Stimulated activated naive CD8-positive, alpha-beta T cell treated with anti-CD3 and anti-CD28 coated beads, Interleukin-15, Interleukin-2, amounts not matched to agents 100 U/mL and 50 U/mL, for 24 hours (primary cell): ENCODE results near the gene ZNF595.
"Not testable (repeated sequence)": the region's sequence is repeated elsewhere in the genome, so short reads cannot be mapped to it uniquely, and the experiment has no call there.

Experiments
- ATAC-seq: fragments of 150-1000 bp; cut with Tn5 transposase; one replicate; pipeline ENCODE4 v1.10.0; 2021
- DNase-seq: peaks from one replicate; pipeline ENCODE4 v3.0.0; 2021

ZNF595 gene

DNA sequence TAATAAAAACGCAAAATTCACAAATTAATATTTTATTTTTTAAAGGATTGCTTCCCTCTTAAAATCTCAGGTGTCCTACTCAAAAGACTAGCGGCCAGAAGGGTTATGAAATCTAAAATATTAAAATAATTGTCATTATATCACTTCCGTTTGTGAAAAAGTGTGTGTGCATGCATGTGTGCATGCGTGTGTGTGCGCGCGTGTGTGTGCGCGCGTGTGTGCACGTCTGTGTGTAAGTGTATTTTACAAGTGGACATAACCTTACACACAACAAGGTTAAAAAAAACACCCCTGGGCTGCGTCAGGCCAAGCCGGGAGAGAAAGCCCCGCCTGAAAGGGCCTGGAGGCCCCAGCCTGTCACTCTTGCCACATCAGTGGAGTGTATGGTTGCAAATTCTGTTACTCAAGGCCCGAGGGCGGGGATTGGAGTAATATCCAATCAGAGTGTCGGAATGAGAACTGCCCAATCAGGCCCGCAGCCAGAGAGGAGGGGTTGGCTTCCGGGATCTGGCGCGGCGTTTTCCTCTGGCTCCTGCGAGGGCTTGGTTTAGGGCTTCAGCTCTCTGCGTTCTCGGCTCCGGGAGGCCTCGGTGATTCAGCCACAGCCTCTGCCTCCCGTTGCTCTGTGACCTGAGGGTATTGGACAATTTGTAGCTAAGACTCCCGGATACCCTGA, at the start of gene ZNF595:
ZNF595 (plus strand) TSS at position 518 of the 676 bp plus-strand sequence. CDS start 168 bp downstream, outside the sequence.
- DNase-seq, result peak; percentile 20
- peak; percentile 66 for ATAC-seq

DNA sequence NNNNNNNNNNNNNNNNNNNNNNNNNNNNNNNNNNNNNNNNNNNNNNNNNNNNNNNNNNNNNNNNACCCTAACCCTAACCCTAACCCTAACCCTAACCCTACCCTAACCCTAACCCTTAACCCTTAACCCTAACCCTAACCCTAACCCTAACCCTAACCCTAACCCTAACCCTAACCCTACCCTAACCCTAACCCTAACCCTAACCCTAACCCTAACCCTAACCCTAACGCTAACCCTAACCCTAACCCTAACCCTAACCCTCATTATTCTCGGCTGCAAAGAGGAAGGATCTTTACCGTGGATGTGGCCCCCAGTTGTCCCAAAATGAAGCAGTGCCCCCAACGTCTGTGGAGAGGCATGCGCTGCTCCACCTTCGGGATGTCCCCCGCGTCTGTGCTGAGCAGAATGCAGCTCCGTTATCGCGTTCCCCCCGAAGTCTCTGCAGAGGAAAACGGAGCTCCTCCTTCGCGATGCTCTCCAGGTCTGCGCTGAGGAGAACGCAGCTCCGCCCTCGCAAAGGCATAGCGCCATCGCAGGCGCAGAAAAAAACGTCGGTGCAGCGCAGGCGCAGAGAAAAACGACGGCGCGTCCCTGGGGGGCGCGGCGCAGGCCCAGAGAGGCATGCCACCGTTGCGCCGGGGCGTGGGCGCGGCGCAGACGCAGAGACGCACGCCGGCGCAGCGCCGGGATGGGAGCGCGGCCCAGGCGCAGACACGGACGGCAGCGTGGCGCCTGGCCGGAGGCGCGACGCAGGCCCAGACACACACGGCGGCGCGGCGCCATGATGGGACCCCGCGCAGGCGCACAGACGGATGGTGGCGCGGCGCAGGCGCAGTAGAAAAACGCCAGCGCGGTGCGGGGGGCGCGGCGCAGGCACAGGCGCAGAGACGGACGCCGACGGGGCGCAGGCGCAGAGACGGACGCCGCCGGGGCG, 42.9 kb upstream of the ZNF595 start:
- not testable (repeated sequence) for ATAC-seq, DNase-seq

DNA sequence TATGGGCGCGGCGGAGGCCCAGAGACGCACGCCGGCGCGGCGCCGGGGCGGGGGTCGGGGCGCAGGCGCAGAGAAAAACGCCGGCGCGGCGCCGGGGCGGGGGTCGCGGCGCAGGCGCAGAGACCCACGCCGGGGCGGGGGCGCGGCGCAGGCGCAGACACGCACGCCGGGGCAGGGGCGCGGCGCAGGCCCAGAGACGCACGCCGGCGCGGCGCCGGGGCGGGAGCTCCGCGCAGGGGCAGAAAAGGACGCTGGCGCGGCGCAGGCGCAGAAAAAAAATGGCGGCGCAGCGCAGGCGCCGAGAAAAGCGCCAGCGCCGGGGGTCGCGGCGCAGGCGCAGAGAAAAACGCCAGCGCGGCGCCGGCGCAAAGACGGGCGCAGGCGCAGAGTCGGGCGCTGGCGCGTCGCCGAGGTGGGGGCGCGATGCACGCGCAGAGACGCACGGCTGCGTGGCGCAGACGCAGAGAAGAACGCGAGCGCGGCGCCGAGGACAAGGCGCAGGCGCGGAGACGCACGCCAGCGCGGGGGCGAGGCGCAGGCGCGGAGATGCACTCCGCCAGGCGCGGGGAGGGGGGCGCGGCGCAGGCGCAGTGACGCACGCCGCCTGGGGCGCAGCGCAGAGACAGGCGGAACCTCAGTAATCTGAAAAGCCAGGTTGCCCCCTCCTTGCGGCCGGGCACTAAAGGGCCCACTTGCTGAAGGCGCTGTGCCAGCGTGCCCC, 41.9 kb upstream of the ZNF595 start:
- ATAC-seq, result peak; percentile 41

DNA sequence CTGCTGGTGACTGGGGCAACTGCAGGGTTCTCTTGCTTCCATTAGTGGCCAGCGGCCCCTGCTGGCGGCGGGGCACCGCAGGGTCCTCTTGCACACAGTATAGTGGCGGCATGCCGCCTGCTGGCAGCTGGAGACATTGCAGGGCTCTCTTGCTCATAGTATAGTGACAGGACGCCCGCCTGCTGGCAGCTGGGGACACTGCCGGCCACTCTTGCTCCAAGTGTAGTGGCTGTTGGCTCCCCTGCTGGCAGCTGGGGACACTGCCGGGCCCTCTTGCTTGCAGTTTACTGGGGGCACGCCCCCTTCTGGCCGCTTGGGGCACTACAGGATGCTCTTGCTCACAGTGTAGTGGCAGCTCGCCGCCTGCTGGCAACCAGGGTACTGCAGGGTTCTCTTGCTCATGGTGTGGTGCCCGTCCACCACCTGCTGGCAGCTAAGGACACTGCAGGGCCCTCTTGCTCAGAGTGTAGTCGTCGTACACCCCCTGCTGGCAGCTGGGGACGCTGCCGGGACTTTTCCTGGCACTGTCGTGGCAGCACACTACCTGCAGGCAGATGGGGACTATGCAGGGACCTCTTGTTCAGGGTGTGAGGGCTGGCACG, 41.2 kb upstream of the ZNF595 start:
- ATAC-seq (peak; percentile 85), DNase-seq (peak; percentile 53)

More for the DNA sequence above, 41.9 kb upstream of the ZNF595 start:
- not testable (repeated sequence) for DNase-seq

DNA sequence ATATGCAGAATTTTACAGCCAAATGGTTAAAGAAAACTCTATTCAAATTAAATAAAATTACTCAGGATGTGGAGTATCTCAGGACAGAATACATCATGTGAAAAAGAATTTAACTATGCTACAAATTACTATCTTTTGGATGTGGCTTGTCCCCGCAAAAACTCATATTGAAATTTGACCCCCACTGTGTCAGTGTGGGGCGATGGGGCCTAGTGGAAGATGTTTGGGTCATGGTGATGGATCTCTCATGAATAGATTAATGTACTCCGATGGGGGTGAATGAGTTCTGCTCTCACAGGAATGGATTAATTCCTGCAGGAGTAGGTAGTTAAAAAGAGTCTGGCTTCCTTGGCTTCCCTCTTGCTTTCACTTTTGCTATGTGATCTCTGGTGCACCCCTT, 35.0 kb upstream of the ZNF595 start:
- not testable (repeated sequence) for DNase-seq, ATAC-seq

DNA sequence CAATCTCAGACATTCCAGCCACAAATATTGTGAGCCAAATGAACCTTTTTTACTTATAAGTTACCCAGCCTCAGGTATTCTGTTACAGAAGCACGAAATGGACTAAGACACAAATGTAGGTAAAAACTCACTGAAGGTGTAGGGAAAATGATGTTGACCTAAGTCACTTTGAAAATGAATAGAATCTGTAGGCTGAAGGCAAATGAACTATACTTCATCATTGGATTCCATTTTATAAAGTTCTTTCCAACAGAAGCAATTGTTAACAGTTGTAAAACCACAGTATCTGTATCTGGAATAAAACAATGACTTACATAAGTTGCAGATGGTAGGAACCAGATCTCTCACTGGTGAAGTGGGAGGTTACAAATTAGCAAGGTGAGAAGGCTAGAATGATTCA, 34.5 kb upstream of the ZNF595 start:
- DNase-seq, ATAC-seq: not testable (repeated sequence)

DNA sequence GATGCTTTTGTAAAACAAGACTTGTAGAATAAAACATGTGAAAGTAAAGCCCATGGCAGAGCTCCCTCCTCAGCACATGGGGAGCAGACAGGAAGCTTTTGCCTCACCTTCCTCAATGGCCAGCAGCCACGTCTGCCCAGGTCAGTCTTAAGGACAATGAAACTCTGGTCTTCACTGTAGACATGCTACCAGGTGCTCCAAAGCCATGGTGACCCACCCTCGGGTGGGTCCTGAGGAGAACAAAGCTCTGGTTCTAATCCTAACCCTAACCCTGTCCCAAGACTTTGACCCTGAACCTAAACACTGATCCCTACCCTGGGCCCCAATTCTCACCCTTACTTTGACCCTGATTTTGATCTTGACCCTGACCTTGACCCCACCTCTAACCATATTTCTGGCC, 30.2 kb upstream of the ZNF595 start:
- not testable (repeated sequence) for DNase-seq, ATAC-seq

DNA sequence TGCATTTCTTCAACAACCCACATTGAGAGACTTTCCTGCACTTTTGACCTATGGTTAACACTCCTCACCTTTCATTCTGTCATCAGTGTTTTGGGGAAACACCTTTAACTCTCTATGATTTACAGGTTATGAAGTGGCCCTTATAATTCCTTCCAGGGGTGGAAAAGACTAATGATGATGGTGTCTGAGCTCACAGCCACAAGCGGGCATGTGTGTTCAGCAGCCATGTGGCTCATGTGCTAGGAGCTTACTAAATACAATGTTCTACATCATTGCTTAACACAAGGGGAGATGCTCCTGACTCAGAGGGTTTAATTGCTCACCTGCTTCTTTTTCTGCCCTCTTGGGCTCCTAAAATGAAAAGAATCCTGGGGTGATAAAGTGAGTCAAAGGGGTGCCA, 28.8 kb upstream of the ZNF595 start:
- peak; percentile 59 for ATAC-seq
- DNase-seq, result not testable (repeated sequence)

DNA sequence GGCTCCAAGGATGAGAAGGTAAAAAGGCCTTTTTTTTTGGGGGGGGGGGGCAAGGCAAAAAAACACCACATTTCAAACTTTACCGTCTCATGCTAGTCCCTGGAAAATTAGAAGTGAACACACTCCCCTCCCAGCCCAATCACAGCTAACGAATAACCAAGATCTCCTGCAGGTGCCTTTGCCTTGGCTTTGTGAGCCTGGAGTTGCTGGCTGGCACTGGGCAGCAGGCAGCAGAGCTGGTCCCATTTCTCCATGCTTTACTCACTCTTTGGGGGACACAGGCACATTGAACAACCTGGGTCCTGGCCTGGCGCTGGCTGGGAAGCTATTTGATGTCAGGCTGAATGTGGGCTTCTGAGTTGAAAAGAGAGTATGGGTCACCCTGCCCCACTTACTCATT, 25.6 kb upstream of the ZNF595 start:
- ATAC-seq, DNase-seq: not testable (repeated sequence)

DNA sequence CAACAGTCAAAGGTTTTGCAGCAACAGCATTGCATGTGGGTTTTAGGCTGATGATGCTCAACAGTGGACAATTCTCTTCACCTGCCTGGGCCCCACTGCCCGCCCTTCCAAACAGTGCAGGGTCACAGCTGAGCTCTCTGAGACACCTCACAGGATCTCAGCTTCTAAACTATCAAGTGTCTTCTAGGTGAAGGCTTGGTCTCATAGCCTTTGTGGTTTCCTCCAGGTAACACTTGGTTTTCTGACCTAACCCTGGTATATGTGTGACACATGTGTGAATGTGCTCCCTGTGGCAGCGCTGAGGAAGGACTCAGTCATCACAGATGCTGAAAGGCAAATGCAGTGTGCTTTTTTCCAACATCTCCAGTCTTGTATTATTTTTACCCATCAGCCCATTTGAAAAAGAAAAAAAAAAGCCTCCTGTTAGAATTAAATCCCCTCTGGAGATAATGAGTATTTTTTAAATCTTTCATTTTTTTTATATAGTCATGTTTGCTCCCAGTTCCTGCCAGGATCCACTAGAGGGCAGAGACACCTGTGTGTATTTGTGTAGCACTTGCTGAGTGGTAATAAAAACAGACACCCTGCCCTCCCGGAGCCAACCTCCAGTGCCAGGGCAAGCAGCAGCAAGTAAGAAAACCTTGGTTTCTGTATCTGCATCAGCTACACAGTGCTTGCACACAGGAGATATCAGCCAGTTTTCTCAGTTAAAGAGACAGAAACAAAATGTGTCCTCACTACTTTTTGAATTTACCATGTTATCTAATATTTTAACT, 24.2 kb upstream of the ZNF595 start:
- peak; percentile 76 for ATAC-seq
- not testable (repeated sequence) for DNase-seq

DNA sequence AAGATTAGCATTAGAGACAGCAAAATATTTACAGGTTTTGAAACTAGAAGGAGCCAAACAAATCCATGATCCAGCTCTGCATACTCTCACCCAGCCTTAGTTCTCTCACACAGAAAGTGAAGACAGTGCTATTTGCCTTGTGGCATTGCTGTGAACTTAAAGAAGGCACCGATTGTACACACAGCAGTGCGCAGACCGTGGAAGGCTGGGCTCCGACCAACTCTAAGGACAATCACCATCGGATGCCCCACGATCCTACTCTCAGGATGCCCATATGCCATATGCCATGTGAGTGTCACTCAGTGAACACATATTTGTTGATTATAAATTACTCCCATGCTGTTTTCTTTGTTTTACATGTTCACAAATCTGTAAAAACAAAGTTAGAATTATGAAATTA, 19.8 kb upstream of the ZNF595 start:
- not testable (repeated sequence) for DNase-seq, ATAC-seq

DNA sequence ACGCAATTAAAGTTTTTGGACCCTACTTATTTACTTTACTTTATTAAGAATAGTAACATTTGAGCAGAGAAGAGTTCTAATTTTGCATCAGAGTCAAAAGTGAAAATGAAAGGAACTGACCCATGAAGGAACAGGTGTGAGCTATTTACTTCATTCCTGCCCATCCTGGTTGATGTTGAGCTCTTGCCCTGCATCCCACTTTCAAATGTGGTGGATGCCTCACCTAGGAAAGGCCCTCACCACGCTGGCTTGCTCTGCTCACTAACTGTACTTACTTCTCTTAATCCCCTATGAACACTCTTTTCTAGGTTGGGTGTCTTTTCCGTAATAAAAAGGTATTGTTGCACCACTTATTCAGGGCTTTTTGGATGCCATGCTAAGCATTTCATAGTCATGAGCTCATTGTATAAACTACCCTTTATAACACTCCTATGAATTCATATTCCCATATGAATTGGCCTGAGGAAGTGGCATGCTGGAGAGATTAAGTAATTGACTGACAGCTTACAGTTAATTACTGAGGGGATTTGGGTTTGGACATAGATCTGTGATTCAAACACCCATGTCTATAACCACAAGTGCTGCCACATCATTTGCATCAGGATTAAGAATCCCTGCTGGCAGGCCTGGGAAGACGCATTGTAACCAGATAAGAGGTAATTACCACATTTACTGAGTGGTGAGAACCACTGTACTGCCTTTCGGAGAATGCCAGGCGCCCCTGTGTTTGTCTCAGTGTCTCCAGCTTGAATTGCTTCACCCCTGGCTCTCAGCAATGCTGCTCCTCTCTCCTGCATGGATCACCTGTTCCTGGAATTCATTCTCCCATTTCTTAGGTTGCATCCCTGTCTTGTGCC, 16.3 kb upstream of the ZNF595 start:
- not testable (repeated sequence) for DNase-seq, ATAC-seq

DNA sequence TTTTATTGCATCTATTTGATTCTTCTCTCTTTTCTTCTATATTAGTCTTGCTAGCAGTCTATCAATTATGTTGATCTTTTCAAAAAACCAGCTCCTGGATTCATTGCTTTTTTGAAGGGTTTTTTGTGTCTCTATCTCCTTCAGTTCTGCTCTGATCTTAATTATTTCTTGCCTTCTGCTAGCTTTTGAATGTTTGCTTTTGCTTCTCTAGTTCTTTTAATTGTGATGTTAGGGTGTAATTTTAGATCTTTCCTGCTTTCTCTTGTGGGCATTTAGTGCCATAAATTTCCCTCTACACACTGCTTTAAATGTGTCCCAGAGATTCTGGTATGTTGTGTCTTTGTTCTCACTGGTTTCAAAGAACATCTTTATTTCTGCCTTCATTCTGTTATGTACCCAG, 14.9 kb upstream of the ZNF595 start:
- not testable (repeated sequence) for DNase-seq, ATAC-seq

DNA sequence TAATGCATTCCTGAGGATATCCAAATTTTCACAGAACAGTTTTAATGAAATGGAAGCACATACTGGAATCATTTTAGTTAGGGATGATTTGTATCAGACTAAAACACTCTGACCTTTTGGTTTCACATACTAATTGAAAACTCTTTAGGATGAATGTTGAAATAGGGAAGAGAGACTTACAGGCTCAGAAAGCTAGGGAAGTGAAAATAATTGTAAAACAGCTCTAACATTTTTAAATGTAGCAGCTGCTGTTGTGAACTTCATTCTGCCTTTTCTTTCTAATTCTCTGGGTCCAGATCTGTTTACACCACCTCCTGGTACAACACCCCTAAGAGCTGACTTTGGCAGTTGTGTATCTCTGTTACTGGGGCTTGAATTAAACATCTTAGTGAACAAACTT, 9.7 kb upstream of the ZNF595 start:
- not testable (repeated sequence) for ATAC-seq, DNase-seq

DNA sequence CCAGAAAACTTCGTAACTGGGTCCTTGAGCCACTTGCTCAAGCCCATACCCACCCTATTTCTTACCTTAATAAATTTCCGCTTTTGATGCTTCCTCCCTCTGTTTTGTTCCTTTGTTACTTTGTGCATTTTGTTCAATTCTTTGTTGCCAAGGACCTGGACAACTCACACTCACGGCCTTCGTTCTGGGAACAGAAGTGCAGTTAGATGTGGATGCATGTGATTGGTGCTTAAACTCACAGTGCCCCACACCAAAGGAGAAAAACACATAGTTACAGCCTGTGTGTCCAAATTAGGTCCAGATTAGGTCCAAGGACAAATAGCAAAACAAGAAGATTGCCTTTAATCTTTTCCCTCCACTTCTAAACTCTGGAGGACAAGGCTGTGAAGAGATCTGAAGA, 1.9 kb upstream of the ZNF595 start:
- not testable (repeated sequence) for DNase-seq, ATAC-seq

DNA sequence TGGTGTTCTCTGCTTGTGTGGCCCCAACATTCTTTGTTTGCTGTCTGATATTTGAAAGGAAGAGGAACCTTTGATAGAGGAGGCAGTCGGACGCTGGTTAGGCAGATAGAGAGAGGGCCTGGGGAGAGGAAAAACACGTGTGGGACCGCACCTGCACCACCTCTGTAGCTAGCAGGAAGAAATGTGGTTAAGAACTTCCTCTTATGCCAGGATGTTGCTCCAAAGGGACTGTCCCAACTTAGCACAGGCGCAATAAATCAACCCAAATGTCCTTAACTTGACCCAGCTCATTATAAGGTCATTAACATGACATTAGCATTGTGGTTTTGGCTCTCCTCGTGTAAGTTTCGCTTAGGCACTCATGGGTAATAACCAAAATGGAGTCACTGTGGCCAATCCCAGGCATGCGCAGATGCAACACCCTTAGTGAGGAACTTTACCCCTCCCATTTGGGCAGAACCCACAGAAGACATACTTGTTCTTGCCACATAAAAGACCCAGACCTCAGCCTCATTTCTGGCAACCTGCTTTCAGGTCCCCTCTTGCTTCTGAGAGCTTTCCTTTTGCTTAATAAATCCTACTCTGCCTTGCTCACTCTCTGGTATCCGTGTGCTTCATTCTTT, 1.4 kb upstream of the ZNF595 start:
- peak; percentile 71 for ATAC-seq
- DNase-seq, result peak; percentile 35

DNA sequence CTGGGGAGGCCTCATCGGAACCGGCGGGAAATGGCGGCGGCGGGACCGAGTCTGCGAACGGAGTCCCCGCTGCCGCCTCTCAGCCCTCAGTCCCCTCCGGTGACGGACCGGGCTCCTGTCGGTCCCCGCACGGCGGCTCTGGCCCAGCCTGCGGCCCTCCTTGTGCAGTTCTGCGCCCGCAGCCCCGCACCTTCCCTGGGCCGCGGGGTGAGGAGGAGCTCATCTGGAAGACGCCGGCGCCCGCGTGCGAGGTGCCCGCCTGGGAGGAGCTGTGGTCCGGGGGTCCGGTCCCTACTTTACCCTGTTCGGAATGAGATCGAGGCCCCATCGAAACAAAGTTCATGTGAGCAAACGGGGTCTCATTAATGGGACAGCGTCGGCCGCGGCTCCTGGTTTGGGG, 400 bp downstream of the ZNF595 start:
- ATAC-seq, DNase-seq: not testable (repeated sequence)

DNA sequence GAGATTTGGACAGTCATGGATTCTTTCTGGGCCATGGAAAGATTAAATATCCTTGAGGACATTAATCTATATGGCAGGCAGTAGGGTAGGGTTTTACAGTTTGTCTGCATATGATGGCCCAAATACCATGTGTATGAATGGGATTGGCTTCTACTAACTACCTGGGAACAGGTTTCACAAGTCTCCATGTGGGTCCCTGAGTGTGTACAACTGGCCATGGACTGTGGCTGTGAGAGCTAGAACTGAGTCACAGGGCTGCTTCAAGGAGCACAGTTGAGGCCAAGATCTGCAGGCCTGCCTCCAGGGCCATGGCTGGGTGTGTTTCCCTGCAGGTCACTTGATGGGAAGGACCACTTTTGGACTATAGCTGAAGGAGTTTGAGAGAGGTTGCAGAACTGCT, 11.6 kb downstream of the ZNF595 start:
- ATAC-seq, result not testable (repeated sequence)

DNA sequence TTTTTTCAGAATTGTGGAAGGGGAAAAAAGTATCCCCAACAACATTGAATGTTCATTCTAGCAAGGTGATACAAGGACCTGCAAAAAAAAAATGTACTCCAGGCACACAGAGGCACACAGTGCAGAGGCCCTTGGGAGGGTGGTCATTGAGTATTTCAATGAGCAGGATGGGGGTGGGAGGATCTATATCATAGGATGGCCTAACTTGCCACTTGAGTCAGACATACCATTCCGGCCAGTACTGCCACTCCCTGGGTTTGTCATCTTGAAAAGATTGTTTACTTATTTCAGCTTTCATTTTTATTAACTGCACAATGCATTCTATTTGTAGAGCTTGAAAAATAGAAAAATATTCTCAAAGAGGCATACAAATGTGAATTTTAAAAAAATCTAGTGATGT, 18.7 kb downstream of the ZNF595 start:
- DNase-seq, result no peak

More for the DNA sequence above, 11.6 kb downstream of the ZNF595 start:
- not testable (repeated sequence) for DNase-seq

More for the DNA sequence above, 18.7 kb downstream of the ZNF595 start:
- no peak for ATAC-seq
